Measurements from ENCODE around the gene KRTAP5-1.

The KRTAP5-1 gene

DNA sequence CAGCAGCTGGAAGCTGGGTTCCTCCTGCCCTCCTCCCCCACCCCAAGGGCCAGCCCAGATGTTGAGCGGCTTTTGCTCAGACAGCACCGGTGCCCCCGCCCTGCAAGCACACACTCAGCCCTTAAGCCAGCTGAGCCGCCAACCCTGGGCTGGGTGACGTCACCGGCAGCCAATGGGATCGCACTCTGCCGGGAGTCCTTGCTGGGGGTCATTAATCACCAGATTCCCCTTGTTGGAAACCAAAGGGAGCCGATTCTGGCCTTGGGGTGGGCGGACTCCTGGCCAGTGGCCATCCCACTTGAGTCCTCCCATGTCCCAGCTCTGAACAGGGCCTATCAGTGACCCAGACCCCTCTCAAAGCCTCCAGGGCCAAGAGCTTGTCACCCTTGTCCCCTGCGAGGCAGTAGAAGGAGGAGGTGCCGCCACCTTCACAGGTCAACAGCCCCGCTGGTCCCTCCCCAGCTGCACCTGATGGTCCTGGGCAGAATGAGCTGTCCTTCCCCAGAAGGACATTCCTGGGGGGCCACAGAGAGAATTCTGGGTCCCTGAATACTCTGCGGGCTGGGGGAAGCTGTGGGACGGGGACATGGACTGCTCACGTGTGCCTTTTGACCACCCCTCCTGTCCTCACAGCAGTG lies 20.4 kb downstream of the KRTAP5-1 start:
- H3K4me3 Mint-ChIP-seq: no peak overlapping the region
- no peaks in the 10 kb centered on the region for H3K9me3 Mint-ChIP-seq
- peaks cover 74% of the 10 kb centered on the region for H3K27me3 Mint-ChIP-seq
- no peak overlapping the region for H3K27ac Mint-ChIP-seq
- no peaks in the 10 kb centered on the region for H3K4me1 Mint-ChIP-seq (ENCODE audit: low read depth)
- intact Hi-C loops (cut with micrococcal nuclease): no loop called here
- H3K36me3 Mint-ChIP-seq (ENCODE audit: low read depth): no peaks in the 10 kb centered on the region

DNA sequence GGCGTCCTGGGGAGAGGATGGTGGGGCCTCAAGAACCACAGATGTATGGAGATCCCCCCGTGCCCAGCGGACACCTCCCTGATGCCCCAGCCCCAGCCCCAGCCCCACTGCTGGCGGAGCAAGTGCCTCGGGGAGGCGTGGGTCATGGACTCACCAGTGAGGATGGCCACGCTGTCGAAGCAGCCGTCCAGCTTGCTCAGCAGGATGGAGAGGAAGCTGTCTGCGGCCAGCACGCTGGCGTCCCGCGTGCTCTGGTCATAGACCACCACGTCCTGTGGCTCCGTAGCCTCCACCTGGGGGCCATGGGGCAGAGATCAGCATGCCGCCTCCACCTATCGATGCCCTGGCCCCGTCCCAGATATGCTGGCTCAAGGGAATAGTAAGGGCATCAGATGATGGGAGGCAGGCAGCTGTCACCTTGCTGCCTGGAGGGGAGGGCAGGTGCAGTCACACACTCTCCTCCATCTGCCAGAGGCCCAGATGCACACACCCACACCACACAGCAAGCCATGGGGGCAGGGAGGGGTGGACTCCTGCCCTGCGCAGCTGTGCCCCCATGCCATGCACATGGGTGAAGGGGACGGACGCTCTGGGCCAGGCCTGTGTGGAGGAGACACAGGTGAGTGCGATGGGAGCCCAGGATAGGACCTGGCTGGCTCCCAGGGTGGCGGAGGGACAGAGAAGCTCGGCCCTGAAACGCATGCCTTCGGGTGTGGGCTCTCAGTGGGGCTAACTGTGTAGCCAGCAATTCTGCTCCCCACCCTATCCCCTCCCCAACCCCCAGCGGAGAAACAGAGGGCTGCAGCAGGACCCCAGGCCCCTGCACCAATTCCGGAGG lies 21.2 kb downstream of the KRTAP5-1 start:
- Mint-ChIP-seq H3K9me3 (no peaks in the 10 kb centered on the region), H3K27ac (no peak overlapping the region), H3K4me3 (no peak overlapping the region), H3K27me3 (peaks cover 73% of the 10 kb centered on the region), H3K36me3 (ENCODE audit: low read depth) (no peaks in the 10 kb centered on the region), H3K4me1 (ENCODE audit: low read depth) (no peaks in the 10 kb centered on the region)
- intact Hi-C loops (cut with micrococcal nuclease): no loop called here

DNA sequence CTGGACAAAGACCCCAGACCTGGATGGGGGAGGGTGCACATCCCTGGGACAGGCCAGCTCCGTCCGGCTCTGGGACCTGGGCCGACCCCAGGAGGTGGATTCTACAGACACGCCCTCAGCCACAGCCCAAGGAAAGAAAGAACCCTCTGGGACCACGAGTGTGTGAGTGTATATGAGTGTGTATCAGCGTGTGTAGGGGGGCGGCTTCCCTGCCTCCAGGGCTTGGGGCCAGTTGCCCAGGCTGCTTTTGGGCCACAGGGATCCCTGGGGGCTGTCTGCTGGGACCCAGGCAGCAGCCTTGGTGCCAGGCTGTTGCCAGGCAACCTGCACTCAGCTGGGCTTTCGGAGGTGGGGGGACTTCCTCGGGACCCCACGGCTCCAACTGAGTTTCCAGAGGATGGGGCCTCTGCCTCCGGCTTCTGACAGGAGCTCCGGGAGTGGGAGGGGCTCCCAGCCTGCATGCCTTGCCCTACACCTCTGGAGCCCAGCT lies 21.9 kb downstream of the KRTAP5-1 start:
- H3K27me3 Mint-ChIP-seq: peaks cover 71% of the 10 kb centered on the region
- no peaks in the 10 kb centered on the region for H3K9me3 Mint-ChIP-seq
- H3K4me3 Mint-ChIP-seq: no peak overlapping the region
- H3K4me1 Mint-ChIP-seq (ENCODE audit: low read depth): no peaks in the 10 kb centered on the region
- no peaks in the 10 kb centered on the region for H3K36me3 Mint-ChIP-seq (ENCODE audit: low read depth)
- no peak overlapping the region for H3K27ac Mint-ChIP-seq
- intact Hi-C loops (cut with micrococcal nuclease): no loop called here

DNA sequence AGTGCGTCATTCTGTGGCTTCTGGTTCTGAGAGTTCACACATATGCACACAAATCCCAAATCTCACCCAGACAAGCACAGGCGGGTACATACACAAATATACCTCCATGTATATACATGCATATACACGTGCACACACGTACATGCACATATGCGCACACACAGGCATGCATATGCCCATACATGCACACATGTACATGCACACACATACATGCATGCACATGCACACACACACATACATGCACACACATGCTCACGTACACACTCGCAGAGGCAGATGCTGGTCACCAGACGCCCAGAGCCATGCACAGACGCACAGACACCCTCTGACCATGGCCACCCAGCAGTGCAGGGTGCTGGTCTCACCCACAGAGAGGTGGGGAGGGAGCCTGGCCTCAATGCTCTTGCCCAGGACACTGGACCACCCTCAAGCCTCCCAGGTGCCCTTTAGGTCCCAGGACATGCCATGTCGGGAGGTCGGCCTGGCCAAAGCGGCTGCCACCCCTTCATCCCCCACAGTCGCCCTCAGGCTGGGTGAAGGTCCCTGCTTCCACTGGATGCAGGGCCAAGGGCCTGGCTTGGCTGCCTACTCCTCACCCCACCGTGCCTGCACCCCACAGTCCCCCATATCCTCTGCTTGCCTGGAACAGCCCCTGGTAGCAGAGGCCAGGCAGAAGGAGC lies 22.5 kb downstream of the KRTAP5-1 start:
- Mint-ChIP-seq H3K27ac (no peak overlapping the region), H3K36me3 (ENCODE audit: low read depth) (no peaks in the 10 kb centered on the region), H3K9me3 (no peaks in the 10 kb centered on the region), H3K4me1 (ENCODE audit: low read depth) (no peaks in the 10 kb centered on the region), H3K4me3 (no peak overlapping the region), H3K27me3 (peaks cover 70% of the 10 kb centered on the region)
- intact Hi-C loops (cut with micrococcal nuclease): no loop called here

DNA sequence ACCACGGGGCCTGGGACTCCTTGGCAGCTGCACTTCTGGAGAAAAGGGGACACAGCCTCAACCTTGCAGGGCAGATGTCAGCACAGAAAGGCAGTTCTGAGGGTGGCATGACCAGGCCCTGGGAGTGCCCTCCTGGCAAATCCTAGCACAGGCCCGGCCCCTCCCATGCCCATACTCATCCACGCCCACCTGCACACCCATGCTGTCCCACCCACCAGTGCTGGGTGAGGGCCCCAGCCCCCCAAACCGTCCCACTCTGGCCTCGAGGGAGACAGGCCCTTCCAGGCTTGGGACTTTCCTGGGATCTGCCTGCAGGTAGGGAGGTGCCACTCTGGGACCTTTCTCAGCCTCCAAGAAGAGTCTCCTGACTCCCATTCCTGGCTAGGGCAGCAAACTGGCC lies 23.1 kb downstream of the KRTAP5-1 start:
- H3K4me1 Mint-ChIP-seq (ENCODE audit: low read depth): no peaks in the 10 kb centered on the region
- H3K9me3 Mint-ChIP-seq: no peaks in the 10 kb centered on the region
- H3K4me3 Mint-ChIP-seq: no peak overlapping the region
- H3K36me3 Mint-ChIP-seq (ENCODE audit: low read depth): no peaks in the 10 kb centered on the region
- no peak overlapping the region for H3K27ac Mint-ChIP-seq
- intact Hi-C loops (cut with micrococcal nuclease): no loop called here
- H3K27me3 Mint-ChIP-seq: peaks cover 69% of the 10 kb centered on the region

DNA sequence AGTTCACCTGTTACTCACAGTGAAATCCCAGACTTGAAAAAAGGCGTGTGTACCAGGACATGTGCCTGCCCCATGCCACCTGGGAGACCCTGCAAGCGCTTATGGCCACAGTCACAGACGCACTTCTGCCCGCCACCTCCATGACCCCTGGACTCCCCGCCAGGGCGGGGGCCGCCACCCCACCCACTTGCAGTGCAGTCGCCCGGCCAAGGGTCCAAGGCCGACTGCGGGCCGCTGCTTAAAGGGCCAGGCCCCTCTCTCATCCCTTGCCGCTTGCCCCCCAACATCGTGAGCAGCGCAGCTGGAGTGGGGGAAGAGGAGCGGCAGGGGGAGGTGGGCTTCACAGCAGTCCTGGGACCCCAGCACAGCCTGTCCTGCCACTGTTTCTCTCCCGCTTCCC lies 23.8 kb downstream of the KRTAP5-1 start:
- no peaks in the 10 kb centered on the region for H3K36me3 Mint-ChIP-seq (ENCODE audit: low read depth)
- no peaks in the 10 kb centered on the region for H3K9me3 Mint-ChIP-seq
- no peak overlapping the region for H3K4me3 Mint-ChIP-seq
- intact Hi-C loops (cut with micrococcal nuclease): no loop called here
- no peak overlapping the region for H3K27ac Mint-ChIP-seq
- H3K27me3 Mint-ChIP-seq: peaks cover 64% of the 10 kb centered on the region
- H3K4me1 Mint-ChIP-seq (ENCODE audit: low read depth): no peaks in the 10 kb centered on the region

DNA sequence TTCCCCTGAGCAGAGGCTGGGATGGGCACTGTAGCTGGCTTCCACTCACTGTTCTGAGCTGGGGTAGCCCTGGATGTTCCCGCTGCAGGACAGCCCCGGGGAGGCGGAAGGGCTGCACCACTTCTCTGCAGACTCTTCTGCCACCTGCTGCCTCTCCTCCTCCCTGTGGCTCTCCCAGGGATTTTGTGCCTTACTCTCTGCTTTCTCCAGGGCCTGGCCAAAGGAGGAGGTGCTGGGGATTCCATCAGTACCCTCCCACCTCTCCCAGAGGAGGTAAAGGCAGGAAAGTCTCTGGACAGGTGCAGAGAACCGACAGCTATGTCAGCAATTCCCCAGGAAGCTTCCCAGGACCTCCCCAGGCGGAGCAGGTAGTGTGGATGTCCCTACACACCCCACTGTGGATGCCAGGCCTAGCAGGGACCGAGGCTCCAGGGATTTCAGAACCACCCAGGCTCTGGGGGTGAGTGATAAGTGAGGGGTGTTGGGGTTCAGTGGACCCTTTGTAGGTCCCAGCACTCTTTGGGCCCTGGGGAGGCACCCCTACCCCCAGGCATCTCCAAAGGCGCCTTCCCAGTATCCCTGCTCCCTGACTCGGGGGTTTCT lies 24.3 kb downstream of the KRTAP5-1 start:
- H3K4me1 Mint-ChIP-seq (ENCODE audit: low read depth): no peaks in the 10 kb centered on the region

DNA sequence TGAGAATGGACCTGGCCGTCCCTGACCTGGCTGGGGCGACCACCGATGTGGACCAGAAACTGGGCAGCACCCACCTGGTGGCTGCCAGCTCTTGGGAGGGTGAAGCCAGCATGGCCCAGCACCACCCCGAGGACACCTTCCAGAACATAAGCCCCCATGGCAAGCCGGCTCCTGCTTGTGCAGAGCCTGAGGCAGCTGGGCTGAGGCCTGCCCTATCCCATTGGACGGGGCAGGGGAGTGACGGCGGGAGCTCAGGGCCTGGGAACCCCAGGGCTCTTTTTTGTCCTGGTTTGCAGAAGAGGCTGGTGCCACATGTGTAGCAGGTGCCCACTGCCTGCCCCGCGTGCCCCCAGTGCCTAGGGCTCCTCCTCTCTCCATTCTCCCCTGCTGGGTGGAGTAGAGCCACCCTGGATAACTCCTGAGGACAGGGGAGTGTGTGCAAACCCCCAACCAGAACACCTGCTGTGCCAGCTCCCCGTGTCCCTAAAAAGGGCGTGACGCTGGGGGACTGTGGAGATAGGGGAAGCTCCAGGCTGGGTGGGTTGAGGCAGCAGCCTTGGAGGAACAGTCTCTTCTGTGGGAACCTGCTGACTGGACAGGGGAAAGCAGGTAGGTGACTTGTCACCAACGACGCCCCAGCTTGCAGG lies 25.0 kb downstream of the KRTAP5-1 start:
- no peak overlapping the region for H3K27ac Mint-ChIP-seq
- no peaks in the 10 kb centered on the region for H3K9me3 Mint-ChIP-seq
- H3K4me1 Mint-ChIP-seq (ENCODE audit: low read depth): no peaks in the 10 kb centered on the region
- peaks cover 66% of the 10 kb centered on the region for H3K27me3 Mint-ChIP-seq
- no peaks in the 10 kb centered on the region for H3K36me3 Mint-ChIP-seq (ENCODE audit: low read depth)
- H3K4me3 Mint-ChIP-seq: no peak overlapping the region
- intact Hi-C loops (cut with micrococcal nuclease): no loop called here

More for the DNA sequence above, 24.3 kb downstream of the KRTAP5-1 start:
- intact Hi-C loops (cut with micrococcal nuclease): no loop called here
- no peak overlapping the region for H3K4me3 Mint-ChIP-seq
- H3K27ac Mint-ChIP-seq: no peak overlapping the region
- H3K9me3 Mint-ChIP-seq: no peaks in the 10 kb centered on the region
- H3K36me3 Mint-ChIP-seq (ENCODE audit: low read depth): no peaks in the 10 kb centered on the region
- peaks cover 66% of the 10 kb centered on the region for H3K27me3 Mint-ChIP-seq

DNA sequence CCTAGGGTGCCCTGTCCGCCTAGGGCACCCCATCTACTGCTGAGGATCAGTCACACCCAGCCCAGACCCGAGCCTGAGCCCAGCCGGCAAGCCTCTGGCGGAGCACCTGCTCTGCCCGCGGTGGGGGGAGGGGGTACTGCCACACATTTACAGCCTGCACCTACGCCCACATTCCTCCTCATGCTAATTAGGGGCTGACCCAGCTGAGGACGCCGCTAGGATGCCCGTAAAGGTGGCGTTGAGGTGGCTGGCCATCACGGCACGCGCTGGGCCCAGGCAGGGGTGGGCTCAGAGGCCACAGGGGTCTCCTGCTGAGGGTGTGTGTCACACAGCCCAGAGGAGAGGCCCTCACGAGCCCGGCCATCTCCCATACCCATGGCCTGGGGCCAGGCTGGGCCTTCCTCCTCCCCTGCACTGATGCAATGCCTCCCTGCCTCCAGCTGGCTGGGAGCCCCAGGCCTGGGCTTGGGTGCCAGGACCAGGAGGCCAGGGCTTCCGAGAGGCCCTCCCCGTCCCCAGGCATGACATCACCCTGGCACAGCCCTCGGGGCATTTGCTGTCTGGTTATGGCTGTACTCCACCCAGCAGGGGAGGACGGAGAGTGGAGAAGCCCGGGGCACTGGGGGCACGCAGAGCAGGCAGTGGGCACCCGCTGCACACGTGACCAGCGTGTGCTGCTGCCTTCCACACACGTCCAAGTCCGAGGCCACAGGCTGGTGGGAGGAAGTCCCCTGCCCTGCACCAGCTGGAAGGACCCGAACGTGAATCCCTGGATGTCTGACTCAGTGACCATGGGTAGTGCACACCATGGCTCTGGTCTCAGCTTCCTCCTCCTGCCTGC lies 25.8 kb downstream of the KRTAP5-1 start:
- Mint-ChIP-seq H3K27me3 (peaks cover 69% of the 10 kb centered on the region), H3K27ac (no peak overlapping the region), H3K9me3 (no peaks in the 10 kb centered on the region), H3K4me1 (ENCODE audit: low read depth) (no peaks in the 10 kb centered on the region), H3K36me3 (ENCODE audit: low read depth) (no peaks in the 10 kb centered on the region), H3K4me3 (no peak overlapping the region)
- intact Hi-C loops (cut with micrococcal nuclease): no loop called here

DNA sequence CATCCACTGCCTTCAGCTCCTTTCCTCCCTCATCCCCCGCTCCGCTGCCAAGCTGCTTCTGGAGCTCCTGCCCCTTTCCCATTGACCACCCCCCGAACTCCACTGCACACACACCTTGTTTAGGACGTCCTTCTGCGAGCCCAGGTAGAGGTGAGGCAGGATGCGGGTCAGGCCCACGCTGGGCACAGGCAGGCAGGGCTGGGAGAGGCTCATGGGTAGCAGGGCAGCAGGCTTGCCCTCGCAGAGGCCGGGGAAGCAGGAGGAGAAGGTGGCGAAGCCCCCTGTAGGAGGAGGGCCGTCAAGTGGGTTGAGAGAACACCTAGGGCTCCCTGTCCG lies 26.3 kb downstream of the KRTAP5-1 start:
- Mint-ChIP-seq H3K4me1 (ENCODE audit: low read depth) (no peaks in the 10 kb centered on the region), H3K36me3 (ENCODE audit: low read depth) (no peaks in the 10 kb centered on the region), H3K27me3 (peaks cover 69% of the 10 kb centered on the region), H3K27ac (no peak overlapping the region), H3K9me3 (no peaks in the 10 kb centered on the region), H3K4me3 (no peak overlapping the region)
- intact Hi-C loops (cut with micrococcal nuclease): no loop called here

DNA sequence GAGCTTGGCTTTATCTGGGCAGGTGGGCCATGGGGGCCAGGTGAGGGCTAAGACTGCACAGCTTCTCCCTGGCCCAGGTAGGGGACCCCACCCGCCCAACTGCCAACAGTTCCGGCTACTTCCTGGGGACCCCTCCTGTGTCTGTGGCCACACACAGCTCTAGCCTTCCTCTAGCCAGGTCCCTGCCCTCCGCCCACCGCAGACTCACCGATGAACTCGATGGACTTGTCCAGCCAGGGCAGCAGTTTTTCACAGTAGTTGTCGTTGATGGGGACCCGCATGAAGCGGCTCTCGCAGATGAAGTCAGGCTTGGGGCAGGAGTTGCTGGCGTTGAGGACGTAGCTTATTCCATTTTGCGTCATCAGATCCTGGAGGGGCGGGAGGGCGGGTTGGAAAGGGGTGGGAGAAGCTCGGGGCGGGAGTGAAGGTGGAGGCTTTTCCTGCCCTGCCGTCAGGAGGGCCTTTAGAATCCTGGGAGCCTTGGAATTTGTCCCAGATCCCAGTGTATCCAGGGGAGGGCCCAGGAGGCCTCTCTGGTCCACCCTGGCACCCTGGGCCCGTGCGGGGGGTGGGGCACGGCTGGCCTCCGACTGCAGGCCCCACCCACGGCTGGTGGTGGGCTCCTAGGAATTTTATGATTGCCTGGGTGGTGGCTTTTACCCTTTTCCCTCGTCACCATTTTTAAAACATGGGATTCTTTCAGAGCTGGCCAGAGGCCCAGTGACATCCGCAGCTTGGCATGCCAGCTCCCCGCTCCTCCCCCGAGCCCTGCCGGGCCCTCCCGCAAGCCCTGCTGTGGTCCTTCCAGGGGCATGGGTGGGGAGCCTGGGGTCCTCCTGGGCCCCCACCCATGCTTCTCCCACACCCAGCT lies 26.9 kb downstream of the KRTAP5-1 start:
- H3K36me3 Mint-ChIP-seq (ENCODE audit: low read depth): no peaks in the 10 kb centered on the region
- intact Hi-C loops (cut with micrococcal nuclease): no loop called here
- no peak overlapping the region for H3K27ac Mint-ChIP-seq
- H3K4me3 Mint-ChIP-seq: no peak overlapping the region
- peaks cover 69% of the 10 kb centered on the region for H3K27me3 Mint-ChIP-seq
- H3K4me1 Mint-ChIP-seq (ENCODE audit: low read depth): no peaks in the 10 kb centered on the region
- no peaks in the 10 kb centered on the region for H3K9me3 Mint-ChIP-seq

DNA sequence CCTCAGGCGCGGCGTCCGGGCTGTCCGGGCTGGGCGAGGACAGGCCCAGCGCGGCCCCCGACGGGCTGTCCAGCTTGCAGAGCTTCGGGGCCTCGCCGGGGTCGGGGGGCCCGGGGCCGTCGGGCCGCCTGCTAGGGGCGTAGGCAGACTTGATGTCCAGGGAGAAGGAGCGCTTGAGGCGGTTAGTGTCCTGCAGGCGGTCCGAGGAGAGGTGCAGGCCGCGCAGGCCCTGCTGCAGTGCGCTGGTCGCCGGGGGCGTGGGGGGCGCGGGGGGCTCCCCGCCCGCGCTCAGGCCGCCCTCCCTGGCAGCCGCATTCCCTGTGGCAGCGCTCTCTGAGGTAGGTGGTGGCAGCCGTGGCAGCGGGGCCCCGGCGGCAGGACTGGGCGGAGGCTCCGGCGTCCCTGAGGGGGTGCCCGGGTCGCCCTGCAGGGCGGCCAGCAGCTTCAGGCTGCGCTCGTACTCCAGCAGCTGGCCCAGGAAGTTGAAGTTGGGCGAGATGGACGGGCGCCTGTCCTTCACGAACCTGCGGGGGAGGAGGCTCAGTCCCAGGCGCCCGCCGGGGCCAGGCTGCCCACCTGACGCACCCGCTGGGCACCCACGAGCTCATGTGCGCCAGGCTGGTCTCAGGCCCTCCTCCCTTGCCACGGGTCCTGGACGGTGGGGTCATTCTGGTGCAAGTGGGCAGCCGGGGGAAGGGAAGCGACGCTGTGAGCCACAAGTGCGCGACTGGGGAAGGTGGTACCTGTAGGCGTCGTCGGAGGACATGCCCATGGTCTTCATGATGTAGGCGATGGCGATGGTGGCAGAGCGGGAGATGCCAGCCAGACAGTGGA lies 27.8 kb downstream of the KRTAP5-1 start:
- no peaks in the 10 kb centered on the region for H3K9me3 Mint-ChIP-seq
- H3K27me3 Mint-ChIP-seq: peaks cover 74% of the 10 kb centered on the region
- intact Hi-C loops (cut with micrococcal nuclease): no loop called here
- H3K27ac Mint-ChIP-seq: no peak overlapping the region
- no peak overlapping the region for H3K4me3 Mint-ChIP-seq
- H3K36me3 Mint-ChIP-seq (ENCODE audit: low read depth): no peaks in the 10 kb centered on the region
- H3K4me1 Mint-ChIP-seq (ENCODE audit: low read depth): no peaks in the 10 kb centered on the region

Measured in dendritic cell treated with granulocyte-macrophage colony-stimulating factor and Interleukin-4, amounts not matched to agents 40 ng/mL and 50 ng/mL, for 4 days (primary cell).